ENCODE results near the gene PLXDC1.

PLXDC1 gene

DNA sequence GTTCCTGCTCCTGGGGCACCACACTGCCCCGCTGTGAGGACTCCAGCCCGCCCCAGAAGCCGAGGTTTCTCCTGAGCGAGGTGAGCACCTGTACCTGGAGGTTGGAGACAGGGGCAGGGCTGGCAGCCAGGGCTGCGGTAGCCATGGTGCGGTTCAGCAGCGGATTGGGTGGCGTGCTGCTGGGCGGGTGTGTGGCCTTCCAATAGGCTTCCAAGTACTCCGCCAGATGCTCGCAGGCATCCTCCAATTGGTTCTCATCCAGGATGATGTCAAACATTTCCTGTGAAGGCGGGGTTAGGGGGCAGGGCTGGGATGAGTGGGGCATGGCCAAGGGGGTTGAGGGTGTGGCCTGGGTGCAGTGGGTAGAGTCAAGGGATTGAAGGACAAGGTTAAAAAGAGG lies 25.8 kb upstream of the PLXDC1 start:
- TF ChIP-seq, protein P1, sequence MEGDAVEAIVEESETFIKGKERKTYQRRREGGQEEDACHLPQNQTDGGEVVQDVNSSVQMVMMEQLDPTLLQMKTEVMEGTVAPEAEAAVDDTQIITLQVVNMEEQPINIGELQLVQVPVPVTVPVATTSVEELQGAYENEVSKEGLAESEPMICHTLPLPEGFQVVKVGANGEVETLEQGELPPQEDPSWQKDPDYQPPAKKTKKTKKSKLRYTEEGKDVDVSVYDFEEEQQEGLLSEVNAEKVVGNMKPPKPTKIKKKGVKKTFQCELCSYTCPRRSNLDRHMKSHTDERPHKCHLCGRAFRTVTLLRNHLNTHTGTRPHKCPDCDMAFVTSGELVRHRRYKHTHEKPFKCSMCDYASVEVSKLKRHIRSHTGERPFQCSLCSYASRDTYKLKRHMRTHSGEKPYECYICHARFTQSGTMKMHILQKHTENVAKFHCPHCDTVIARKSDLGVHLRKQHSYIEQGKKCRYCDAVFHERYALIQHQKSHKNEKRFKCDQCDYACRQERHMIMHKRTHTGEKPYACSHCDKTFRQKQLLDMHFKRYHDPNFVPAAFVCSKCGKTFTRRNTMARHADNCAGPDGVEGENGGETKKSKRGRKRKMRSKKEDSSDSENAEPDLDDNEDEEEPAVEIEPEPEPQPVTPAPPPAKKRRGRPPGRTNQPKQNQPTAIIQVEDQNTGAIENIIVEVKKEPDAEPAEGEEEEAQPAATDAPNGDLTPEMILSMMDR (conservative IDR thresholded peaks at IDR 0.05): no peak
- H3K27ac ChIP-seq: no peak overlapping the region

DNA sequence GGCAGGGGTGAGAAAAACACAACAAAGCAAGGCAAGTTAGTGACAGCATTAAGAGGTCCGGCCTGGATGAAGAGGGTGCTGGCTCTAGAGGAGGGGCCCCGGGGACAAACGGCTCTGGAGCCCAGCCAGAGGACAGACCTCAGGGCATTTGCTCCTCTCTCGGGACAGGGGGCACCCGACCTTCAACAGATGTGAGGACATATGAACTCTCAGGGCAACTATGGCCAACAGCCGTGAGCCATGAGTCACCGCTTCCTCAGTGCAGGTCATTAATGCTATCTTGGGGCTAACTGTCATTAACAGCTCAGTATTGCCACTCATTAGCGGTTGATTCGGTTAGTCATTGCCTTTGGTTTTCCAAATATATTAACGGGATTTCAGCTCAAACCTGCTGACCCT lies 24.3 kb upstream of the PLXDC1 start:
- H3K27ac ChIP-seq: no peak overlapping the region
- TF ChIP-seq, protein P1 (conservative IDR thresholded peaks at IDR 0.05): no peak

DNA sequence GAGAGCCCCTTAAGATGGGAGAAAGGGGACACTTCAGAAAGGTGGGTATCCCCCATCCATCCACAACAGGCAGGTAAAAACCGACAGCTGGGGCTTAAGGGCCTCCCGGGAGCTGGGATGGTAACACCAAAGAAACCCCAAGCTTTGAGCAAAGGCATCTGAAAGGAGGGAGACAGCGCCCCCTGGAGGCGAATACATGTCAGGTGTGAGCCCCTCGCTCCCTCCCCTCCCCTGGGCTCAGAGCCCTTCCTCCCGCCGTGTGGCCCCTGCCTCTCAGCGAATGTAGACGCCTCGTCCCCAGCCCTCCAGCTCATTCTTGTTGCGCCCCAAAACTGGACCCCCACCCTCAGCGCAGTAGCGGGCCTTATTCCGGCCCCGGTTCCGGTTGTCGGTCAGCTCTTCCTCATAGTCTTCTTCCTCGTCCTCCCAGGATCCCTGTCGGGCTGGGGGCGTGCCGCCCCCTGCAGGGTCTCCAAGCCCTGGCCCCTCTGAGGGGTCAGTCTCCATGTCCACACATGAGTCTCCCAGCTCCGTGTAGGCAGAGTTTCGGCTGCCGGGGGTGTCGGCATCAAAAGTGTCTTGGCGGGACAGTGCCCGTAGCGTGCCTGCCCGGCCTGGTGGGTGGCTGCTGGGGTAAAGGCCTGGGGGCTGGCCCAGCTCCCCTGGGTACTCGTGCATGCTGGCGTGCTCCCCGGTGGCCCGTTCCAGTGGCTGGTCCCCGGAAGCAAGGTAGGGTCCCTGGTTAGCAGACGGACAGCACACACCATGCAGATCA lies 23.7 kb upstream of the PLXDC1 start:
- TF ChIP-seq, protein P1 (conservative IDR thresholded peaks at IDR 0.05): peak; percentile 89
- no peak overlapping the region for H3K27ac ChIP-seq

- TF ChIP-seq, protein P1 (conservative IDR thresholded peaks at IDR 0.05): no peak
- H3K27ac ChIP-seq: no peak overlapping the region
Measured at GRCh38 chr17:39173526-39174274, 22.3 kb upstream of the PLXDC1 start.

GRCh38 chr17:39173080-39173479 lies 21.6 kb upstream of the PLXDC1 start:
- no peak overlapping the region for H3K27ac ChIP-seq
- TF ChIP-seq, protein P1 (conservative IDR thresholded peaks at IDR 0.05): no peak

DNA sequence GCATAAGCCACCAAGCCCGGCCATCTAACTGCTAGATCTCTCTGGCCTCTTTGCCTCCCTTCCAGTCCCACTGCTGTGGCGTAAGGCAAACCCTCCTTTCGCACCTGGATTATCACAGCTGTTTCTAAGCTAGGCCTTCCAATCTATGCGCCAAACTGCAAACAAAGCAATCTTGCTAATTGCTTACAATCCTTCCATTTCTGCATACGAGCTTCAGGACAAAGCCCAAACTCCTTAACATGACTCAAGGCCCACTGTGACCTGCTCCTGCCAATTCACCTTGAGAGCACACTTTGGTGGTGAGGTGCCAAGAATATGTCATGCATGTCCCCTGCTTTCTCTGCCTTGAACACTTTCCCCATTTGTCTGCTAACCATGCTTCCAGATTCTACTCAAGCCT lies 20.5 kb upstream of the PLXDC1 start:
- H3K27ac ChIP-seq: no peak overlapping the region
- TF ChIP-seq, protein P1 (conservative IDR thresholded peaks at IDR 0.05): no peak

DNA sequence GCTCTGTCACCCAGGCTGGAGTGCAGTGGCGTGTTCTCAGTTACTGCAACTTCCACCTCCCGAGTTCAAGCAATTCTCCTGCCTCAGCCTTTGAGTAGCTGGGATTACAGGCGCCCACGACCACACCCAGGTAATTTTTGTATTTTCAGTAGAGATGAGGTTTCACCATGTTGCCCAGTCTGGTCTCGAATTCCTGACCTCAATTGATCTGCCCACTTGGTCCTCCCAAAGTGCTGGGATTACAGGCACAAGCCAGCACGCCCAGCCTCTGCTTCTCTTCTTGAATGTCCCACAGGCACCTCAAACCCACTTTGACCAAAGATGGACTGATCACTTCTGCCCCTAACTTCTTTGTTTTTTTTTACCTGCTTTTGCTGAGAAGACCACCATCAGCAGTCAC lies 19.1 kb upstream of the PLXDC1 start:
- no peak overlapping the region for H3K27ac ChIP-seq
- TF ChIP-seq, protein P1 (conservative IDR thresholded peaks at IDR 0.05): no peak
